ENCODE measurements around the gene PI4K2A.

DNA sequence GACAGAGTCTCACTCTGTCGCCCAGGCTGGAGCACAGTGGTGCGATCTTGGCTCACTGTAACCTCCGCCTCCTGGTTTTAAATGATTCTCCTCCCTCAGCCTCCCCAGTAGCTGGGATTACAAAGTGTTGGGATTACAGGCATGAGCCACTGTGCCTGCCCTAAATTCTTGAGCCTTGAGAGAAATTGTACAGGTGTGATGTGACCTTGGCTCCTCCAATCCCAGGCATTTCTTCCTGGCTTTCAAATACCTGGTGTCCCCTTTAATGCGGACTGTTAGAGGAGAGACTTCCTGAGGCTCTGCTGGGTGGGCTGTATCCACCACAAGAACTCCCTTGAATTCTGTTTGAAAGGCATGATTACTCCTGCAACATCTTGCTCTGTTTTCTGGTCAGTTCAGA is 22.2 kb upstream of the PI4K2A start:
- no peak for TF ChIP-seq CTCF (IDR thresholded peaks at IDR 0.05)
- TF ChIP-seq POLR2A (IDR thresholded peaks at IDR 0.05): no peak
